H9 (cell line): ENCODE results near the gene SPECC1L. TPM values are rescaled to one million over a fixed set of nuclear protein-coding genes. Genes with fewer than 3 reads are reported as not detected.
A peak's percentile ranks its signal among the peaks of the same experiment; 100 is the strongest.

Experiments
- DNase-seq: peaks from one replicate; pipeline ENCODE4 v3.0.0-alpha.2; 2017
- H2AFZ ChIP-seq: one replicate; pipeline ENCODE4 v1.6.1; 2013; ENCODE audit warnings: mild to moderate bottlenecking, low read length, control low read depth, moderate library complexity
- H2AK5ac ChIP-seq: 2 replicates; pipeline ENCODE4 v1.6.1; 2013; ENCODE audit warnings: low read length, control low read depth, mixed read lengths; ENCODE audit not compliant: insufficient read length
- H2BK120ac ChIP-seq: one replicate; pipeline ENCODE4 v1.6.1; 2013; ENCODE audit warnings: low read depth, mild to moderate bottlenecking, low read length, control low read depth, inconsistent platforms; ENCODE audit not compliant: poor library complexity, severe bottlenecking
- H2BK12ac ChIP-seq: 2 replicates; pipeline ENCODE4 v1.6.1; 2013; ENCODE audit warnings: low read length, control low read depth, mixed read lengths, low read depth; ENCODE audit not compliant: insufficient read length
- H2BK15ac ChIP-seq: 2 replicates; pipeline ENCODE4 v1.6.1; 2013; ENCODE audit warnings: low read depth, low read length, control low read depth
- H2BK20ac ChIP-seq: one replicate; pipeline ENCODE4 v1.6.1; 2013; ENCODE audit warnings: low read depth, mild to moderate bottlenecking, low read length, control low read depth, inconsistent platforms; ENCODE audit not compliant: poor library complexity, severe bottlenecking
- H2BK5ac ChIP-seq: 2 replicates; pipeline ENCODE4 v1.6.1; 2013; ENCODE audit warnings: low read length, control low read depth, mixed read lengths; ENCODE audit not compliant: insufficient read length
- H3K14ac ChIP-seq: 2 replicates; pipeline ENCODE4 v1.6.1; 2013; ENCODE audit warnings: low read length, control low read depth; ENCODE audit not compliant: insufficient read depth
- H3K18ac ChIP-seq: 2 replicates; pipeline ENCODE4 v1.6.1; 2013; ENCODE audit warnings: low read depth, mild to moderate bottlenecking, mixed read lengths, low read length, control low read depth; ENCODE audit not compliant: insufficient read length
- H3K23ac ChIP-seq: 2 replicates; pipeline ENCODE4 v1.6.1; 2013; ENCODE audit warnings: low read length, control low read depth, mixed read lengths, low read depth; ENCODE audit not compliant: insufficient read length
- H3K23me2 ChIP-seq: 2 replicates; pipeline ENCODE4 v1.6.1; 2013; ENCODE audit warnings: low read depth, mild to moderate bottlenecking, mixed read lengths, low read length, control low read depth; ENCODE audit not compliant: insufficient read length, poor library complexity, severe bottlenecking
- H3K27ac ChIP-seq: 2 replicates; pipeline ENCODE4 v1.5.1; 2013; ENCODE audit warnings: low read length, control low read depth, mixed read lengths, low read depth; ENCODE audit not compliant: insufficient read length
- H3K27me3 ChIP-seq: 2 replicates; pipeline ENCODE4 v1.6.1; 2013; ENCODE audit warnings: low read length, control low read depth, inconsistent platforms; ENCODE audit not compliant: insufficient read depth
- H3K4ac ChIP-seq: 2 replicates; pipeline ENCODE4 v1.6.1; 2013; ENCODE audit warnings: low read depth, mild to moderate bottlenecking, control low read depth, inconsistent platforms, low read length, moderate library complexity
- H3K4me1 ChIP-seq: 2 replicates; pipeline ENCODE4 v1.6.1; 2013; ENCODE audit warnings: low read length, control low read depth, inconsistent platforms; ENCODE audit not compliant: insufficient read depth
- H3K4me2 ChIP-seq: 2 replicates; pipeline ENCODE4 v1.6.1; 2013; ENCODE audit warnings: low read length, control low read depth, mixed read lengths; ENCODE audit not compliant: insufficient read length, insufficient read depth
- H3K56ac ChIP-seq: 2 replicates; pipeline ENCODE4 v1.6.1; 2013; ENCODE audit warnings: low read depth, mild to moderate bottlenecking, mixed read lengths, low read length, control low read depth; ENCODE audit not compliant: insufficient read length
- H3K79me1 ChIP-seq: 2 replicates; pipeline ENCODE4 v1.6.1; 2013; ENCODE audit warnings: low read depth, mild to moderate bottlenecking, moderate library complexity, low read length, control low read depth, inconsistent platforms; ENCODE audit not compliant: insufficient read depth, poor library complexity, severe bottlenecking
- H3K79me2 ChIP-seq: 2 replicates; pipeline ENCODE4 v1.6.1; 2013; ENCODE audit warnings: low read length, control low read depth, inconsistent platforms; ENCODE audit not compliant: insufficient read depth
- H3K9ac ChIP-seq: 2 replicates; pipeline ENCODE4 v1.6.1; 2013; ENCODE audit warnings: low read length, control low read depth, mixed read lengths; ENCODE audit not compliant: insufficient read length; ENCODE audit errors: extremely low read depth
- H3K9me3 ChIP-seq: one replicate; pipeline ENCODE4 v1.6.1; 2013; ENCODE audit warnings: low read depth, low read length, inconsistent platforms; ENCODE audit not compliant: control insufficient read depth
- H3T11ph ChIP-seq: one replicate; pipeline ENCODE4 v1.6.1; 2013; ENCODE audit warnings: mild to moderate bottlenecking, low read length, control low read depth, inconsistent platforms
- H4K20me1 ChIP-seq: one replicate; pipeline ENCODE4 v1.6.1; 2013; ENCODE audit not compliant: control insufficient read depth, insufficient read length, insufficient read depth
- H4K5ac ChIP-seq: 2 replicates; pipeline ENCODE4 v1.6.1; 2013; ENCODE audit warnings: low read depth, mild to moderate bottlenecking, mixed read lengths, low read length, control low read depth; ENCODE audit not compliant: insufficient read length
- H4K8ac ChIP-seq: replicated peaks from 2 replicates; pipeline ENCODE4 v1.6.1; 2013; ENCODE audit warnings: low read length, control low read depth, mixed read lengths, low read depth; ENCODE audit not compliant: insufficient read length
- H4K91ac ChIP-seq: 2 replicates; pipeline ENCODE4 v1.6.1; 2013; ENCODE audit warnings: low read depth, mild to moderate bottlenecking, moderate library complexity, mixed read lengths, low read length, control low read depth; ENCODE audit not compliant: insufficient read length
- H3K27ac Mint-ChIP-seq, 3 experiments: 2 replicates in 2 of 3; 3 replicates in 1 of 3; pipeline ENCODE4 v1.8.0; 2020 to 2021; ENCODE audit warnings: mixed read lengths in 3 of 3, mild to moderate bottlenecking in 1 of 3, moderate library complexity in 1 of 3
- H3K27me3 Mint-ChIP-seq: 2 replicates; pipeline ENCODE4 v1.8.0; 2021; ENCODE audit warnings: low read depth, mild to moderate bottlenecking, moderate library complexity, mixed read lengths
- H3K36me3 Mint-ChIP-seq, 3 experiments: 2 replicates in 2 of 3; 3 replicates in 1 of 3; pipeline ENCODE4 v1.8.0; 2020 to 2021; ENCODE audit warnings: low read depth in 3 of 3, mixed read lengths in 3 of 3; ENCODE audit not compliant: insufficient read depth in 1 of 3
- H3K4me1 Mint-ChIP-seq, 2 experiments: 2 replicates each; pipeline ENCODE4 v1.8.0; 2020; ENCODE audit warnings: mixed read lengths in 2 of 2
- H3K4me3 Mint-ChIP-seq, 2 experiments: 2 replicates in 1 of 2; 3 replicates in 1 of 2; pipeline ENCODE4 v1.8.0; 2020 to 2021; ENCODE audit warnings: mild to moderate bottlenecking in 2 of 2, mixed read lengths in 2 of 2, moderate library complexity in 1 of 2
- H3K9me3 Mint-ChIP-seq, 2 experiments: 2 replicates in 1 of 2; 3 replicates in 1 of 2; pipeline ENCODE4 v1.8.0; 2020; ENCODE audit warnings: mild to moderate bottlenecking in 2 of 2, mixed read lengths in 2 of 2, moderate library complexity in 1 of 2
- CTCF ChIP-seq: fragments of 200-600 bp; sonication (generic); conservative IDR thresholded peaks from 3 replicates; pipeline ENCODE4 v1.8.0; 2021; ENCODE audit warnings: antibody characterized with exemption, mild to moderate bottlenecking
- WGBS: extraction: QIAGEN DNeasy Blood & Tissue Kit; methylation state at CpG from one replicate; pipeline ENCODE4 v1.1.7; 2013; ENCODE audit warnings: missing lambda C conversion rate, low lambda C conversion rate, mixed read lengths; ENCODE audit not compliant: insufficient read length; ENCODE audit errors: extremely low coverage; 5-methylcytosine and 5-hydroxymethylcytosine counted together
- total RNA-seq: library from RNA; stranded (reverse); gene quantifications from 2 replicates; pipeline ENCODE4 v1.2.1, GENCODE V29; 2021

Gene SPECC1L
- total RNA-seq, 1 experiment from 2014 or later = 57.1 TPM

- no CpG with 5 or more reads among the region's 8 CpGs for WGBS
- Histone ChIP-seq H3K14ac (no peak overlapping the region), H2BK5ac (no peak overlapping the region), H3K23me2 (no peaks in the 10 kb centered on the region), H4K20me1 (no peaks in the 10 kb centered on the region), H2AK5ac (no peak overlapping the region), H3T11ph (no peak overlapping the region), H3K79me1 (no peaks in the 10 kb centered on the region), H4K8ac (no peak overlapping the region), H3K4me1 (no peaks in the 10 kb centered on the region), H2BK120ac (no peak overlapping the region), H3K18ac (no peak overlapping the region), H4K91ac (no peak overlapping the region), H3K9ac (no peak overlapping the region), H3K27me3 (no peaks in the 10 kb centered on the region), H3K79me2 (peaks cover 3% of the 10 kb centered on the region; the same call in 1 of the 2 replicates), H2BK12ac (no peak overlapping the region), H2AFZ (no peak overlapping the region), H3K9me3 (no peaks in the 10 kb centered on the region), H3K23ac (no peak overlapping the region), H3K4ac (no peak overlapping the region), H2BK20ac (no peak overlapping the region), H3K4me2 (no peak overlapping the region), H3K27ac (no peak overlapping the region), H2BK15ac (no peak overlapping the region), H4K5ac (no peak overlapping the region), H3K56ac (no peak overlapping the region)
- H3K27ac Mint-ChIP-seq = peak overlapping the region in 1 of 3 experiments; percentile 12; a peak in 1 of 7 replicates
- peaks cover 26 to 54% (median 48%) of the 10 kb centered on the region in 3 experiments; a peak in 6 of 7 replicates for H3K36me3 Mint-ChIP-seq
- DNase-seq = no peak
- no peaks in the 10 kb centered on the region for H3K27me3 Mint-ChIP-seq
- H3K9me3 Mint-ChIP-seq = no peaks in the 10 kb centered on the region
- H3K4me1 Mint-ChIP-seq = peaks cover 0 to 2% of the 10 kb centered on the region in 2 experiments; a peak in 1 of 4 replicates
- H3K4me3 Mint-ChIP-seq = no peak overlapping the region
- TF ChIP-seq CTCF = no peak
Measured at GRCh38 chr22:24324137-24324536, 53.5 kb downstream of the SPECC1L start.
